ENCODE data around the gene NAA35.
"Not testable (repeated sequence)": the region's sequence is repeated elsewhere in the genome, so short reads cannot be mapped to it uniquely, and the experiment has no call there.

NAA35 gene

DNA sequence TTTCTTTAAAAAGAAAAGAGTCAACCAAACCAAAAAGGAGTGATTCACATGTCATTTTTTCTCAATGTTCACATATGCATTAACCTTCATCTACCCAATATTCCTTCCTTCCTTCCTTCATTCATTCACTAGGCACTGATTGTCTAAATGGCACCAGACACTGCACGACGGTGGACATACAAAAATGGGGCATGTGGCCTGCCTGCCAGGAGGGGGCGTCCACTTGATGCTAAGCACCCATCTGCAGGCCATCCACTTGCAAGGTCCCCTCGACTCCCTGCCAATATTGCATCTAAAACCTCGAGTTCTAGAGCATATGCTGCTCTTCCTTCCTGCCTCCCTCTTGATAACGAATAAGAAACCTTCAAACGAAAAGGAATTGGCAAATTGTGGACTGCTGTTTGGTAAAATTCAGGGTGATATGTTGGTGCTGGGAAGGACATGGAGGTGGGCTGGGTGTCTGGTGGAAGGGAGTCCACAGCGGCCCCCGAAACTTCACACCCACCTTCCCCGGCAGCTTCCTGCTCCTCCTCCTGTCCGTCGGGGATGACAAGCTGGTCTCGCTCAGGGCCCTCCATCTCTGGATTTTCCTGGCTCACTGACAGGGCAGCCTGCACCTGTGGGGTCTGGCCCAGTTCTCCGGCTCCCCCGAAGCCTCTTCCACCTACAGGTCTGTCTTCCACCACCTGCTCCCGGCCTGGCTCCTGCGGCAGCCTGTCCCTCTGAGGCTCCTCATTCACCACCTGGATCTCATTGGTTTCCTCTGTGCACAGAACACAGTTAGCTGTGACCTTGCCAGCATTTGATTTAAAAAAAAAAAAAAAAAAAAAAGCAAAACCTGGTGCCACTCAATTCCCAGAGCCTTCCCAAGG, 94.2 kb downstream of the NAA35 start:
- no peak for DNase-seq (ENCODE audit: low read depth in 2 of 2)

DNA sequence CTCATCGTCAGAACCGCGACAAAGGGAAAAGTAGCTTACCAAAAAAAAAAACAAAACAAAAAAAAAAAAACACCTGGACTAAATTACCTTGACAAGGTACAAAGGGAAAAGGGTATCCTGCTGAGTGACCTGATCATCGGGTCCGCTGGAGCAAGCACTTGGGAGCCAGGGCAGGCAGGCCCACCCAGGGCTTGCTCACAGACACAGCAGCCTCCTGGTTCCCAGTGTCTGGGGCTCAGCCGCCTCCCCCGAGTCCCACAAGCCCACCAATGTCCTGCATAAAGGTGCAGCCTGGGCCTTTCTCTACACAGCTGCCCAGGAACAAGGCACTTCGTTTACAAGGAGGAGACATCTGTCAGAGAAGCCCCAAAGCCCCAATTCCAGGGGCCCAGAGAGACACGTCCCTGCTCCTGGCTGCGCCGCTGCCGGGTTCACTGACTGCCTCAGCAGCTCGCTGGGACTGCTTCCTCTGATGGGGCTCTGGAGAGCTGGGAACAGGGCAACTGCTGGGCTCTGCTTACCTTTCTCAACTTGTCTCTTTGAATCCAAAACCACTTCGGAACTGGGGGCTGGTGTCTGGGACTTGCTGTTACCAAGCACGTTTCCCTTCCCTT, 95.0 kb downstream of the NAA35 start:
- no peak for DNase-seq (ENCODE audit: low read depth in 2 of 2)

DNA sequence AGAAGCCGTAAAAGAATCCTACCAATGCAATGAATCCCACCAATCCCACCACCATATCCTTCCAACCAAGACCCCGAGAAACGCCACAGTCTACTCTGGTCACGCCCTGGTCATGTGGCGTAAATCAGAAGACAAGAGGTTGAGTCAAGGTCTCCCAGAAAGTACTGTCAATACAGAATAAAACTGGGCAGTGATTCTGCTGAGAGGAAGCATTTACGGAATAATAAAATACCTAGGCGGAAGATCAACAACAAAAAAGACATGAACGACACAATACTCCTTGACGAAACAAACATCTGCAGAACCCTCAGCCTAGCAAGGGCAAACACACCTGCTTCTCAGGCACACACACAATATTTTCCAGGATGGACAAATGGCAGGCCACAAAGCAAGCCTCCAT, 95.6 kb downstream of the NAA35 start:
- DNase-seq (ENCODE audit: low read depth in 2 of 2) = no peak

DNA sequence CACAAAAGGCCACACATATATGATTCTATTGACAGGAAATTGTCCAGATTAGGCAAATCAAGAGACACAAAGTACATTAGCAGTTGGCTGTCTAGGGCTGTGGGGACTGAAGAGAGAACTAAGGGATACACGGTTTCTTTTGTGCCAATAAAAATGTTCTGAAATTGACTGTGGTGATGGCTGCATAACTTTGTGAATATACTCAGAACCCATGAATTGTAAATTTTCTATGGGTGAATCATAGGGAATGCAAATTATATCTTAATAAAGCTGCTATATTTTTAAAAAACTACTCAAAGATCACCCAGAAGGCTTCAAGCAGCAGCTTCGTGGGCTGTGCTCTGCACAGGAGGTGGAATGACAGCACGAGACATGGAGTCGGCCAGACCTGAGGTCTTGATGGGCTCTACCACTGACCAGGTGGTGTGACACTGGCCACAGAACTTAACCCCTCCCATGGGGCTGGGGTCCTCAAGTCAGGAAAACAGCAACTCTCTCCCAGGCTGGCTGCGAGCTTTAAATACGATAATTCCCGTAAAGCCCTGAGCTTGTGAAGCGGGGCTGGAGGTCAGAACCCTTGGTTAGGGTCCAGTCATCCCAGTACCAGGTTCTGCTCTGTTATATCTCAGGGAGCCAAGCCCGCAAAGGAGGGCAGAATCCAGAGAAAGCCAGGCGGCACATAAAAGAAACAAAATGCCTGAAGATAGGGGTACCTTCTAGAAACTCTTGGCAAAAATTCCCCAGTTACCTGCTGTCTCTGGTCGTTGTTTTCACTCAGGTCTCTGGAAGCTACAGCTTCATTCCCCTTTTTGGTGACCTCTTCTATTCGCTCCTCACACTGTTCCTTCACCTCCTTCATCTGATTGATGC, 99.3 kb downstream of the NAA35 start:
- no peak for DNase-seq (ENCODE audit: low read depth in 2 of 2)

DNA sequence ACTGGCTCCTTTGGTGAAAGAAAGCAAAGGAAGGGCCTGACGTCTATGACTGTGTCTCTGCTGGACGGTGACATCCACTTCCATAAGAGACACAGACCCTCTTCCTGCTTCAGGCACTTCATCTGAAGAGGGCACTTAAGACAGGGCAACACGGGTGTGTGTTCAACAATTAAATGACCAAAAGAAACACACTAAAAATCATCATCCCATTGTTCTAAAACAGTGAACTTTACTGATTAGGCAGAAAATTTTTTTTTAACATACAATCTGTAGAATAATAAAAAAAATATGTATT, 99.9 kb downstream of the NAA35 start:
- no peak for DNase-seq (ENCODE audit: low read depth in 2 of 2)

DNA sequence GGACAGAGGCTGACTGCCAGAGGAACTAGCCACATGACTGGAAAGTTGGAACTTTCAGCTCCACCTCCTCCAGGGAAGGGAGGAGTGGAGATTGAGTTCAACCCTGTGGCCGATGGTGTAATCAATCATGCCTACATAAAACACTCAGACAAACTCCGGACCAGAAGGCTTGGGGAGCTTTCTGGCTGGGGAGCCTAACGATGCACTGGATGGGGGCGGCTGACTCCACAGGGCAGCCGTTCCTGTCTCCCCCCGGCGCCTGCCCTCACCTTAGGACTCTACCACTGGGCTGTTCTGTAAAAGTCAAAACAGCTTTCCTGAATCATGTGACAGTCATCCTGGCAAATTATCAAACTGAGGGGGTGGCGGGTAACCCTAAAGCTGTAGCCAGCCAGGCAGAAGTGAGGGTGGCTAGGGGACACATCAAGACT, 100.4 kb downstream of the NAA35 start:
- no peak for DNase-seq (ENCODE audit: low read depth in 2 of 2)

DNA sequence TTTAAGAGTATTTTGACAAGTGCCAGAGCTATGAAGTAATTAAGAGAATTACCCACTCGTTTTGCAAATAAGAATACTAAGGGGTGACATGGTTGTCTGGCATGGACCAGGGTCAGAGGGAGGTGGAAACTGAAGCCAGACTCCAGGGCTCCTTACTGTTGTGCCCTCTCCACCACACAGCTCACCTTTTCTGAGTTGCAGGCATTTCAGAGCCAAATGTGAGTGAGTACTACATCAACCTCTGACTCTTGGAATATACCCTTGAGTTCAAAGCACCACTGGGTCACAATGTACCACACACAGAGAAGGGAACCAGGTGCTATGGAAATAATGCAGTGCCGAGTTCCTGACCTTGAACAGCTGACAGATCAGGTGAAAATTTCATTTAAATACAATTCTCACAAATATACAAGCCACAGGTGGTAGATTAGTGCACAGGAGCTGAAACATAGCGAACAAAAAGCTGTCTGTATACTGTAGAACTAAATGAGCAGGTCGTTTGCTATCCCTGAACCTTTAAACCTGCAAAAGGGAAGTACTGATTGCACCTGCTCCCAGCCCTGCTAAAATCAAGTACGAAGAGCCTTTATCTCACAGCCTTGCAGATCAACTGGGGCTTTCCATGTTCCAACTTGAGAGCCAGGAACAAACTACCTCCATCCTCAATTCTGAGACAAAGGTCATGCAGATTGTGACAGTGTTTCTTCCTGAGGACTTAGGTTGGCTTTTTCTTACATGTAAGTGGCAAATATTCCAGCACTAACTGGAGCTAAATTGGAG, 101.4 kb downstream of the NAA35 start:
- no peak for DNase-seq (ENCODE audit: low read depth in 2 of 2)

DNA sequence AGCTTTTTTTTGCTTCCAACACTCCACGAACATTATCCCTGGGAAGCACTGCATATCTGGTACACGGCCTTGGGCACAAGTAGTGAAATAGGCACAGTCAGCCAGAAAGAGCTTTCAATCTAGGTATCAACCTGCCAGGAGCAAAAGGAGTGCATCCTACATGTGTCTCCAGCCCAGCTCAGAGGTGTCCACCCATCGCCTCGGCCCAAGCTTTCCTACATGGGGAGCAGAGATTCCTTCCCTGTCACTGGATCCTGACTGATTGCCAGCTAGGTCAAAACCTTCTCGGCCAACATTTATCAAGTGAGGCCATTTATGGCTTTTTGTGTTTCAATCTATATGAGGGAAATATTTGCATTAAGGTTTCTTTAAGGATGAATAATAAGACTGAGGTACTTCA, 102.6 kb downstream of the NAA35 start:
- DNase-seq (ENCODE audit: low read depth in 2 of 2) = no peak

DNA sequence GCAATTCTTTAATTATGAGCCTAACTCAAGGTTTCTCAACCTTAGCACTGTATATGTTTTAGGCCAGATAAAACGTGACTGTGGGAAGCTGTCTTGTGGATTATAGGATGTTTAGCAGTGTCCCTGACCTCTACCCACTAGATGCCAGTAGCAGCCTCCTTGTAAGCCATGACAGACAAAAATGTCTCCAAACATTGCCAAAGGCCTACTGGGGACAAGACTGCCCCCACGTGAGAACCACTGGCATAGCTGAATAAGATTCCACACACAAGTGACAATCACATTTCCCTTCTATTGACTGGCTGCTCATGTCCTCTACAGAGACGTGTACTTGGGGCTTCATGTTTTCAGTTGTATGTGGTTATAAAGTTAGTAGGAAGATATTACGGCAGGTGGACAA, 103.1 kb downstream of the NAA35 start:
- DNase-seq (ENCODE audit: low read depth in 2 of 2) = no peak

DNA sequence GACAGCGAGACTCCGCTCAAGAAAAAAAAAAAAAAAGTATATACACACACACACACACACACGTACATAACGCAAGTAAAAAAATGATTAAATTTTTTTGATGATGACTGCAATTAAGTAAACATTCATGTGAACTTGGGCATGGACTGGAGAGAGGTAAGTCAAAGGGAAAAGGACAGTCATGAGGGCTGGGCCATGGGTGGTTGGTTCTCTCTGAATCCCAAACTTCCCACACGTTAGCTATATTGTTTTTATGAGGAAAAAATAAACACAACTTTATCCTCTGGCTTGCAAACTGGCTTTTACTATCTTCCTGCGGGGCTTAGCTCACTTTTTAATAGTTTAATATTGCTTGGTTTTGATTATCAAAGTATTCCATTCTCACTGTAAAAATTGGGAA, 104.7 kb downstream of the NAA35 start:
- DNase-seq (ENCODE audit: low read depth in 2 of 2) = no peak

DNA sequence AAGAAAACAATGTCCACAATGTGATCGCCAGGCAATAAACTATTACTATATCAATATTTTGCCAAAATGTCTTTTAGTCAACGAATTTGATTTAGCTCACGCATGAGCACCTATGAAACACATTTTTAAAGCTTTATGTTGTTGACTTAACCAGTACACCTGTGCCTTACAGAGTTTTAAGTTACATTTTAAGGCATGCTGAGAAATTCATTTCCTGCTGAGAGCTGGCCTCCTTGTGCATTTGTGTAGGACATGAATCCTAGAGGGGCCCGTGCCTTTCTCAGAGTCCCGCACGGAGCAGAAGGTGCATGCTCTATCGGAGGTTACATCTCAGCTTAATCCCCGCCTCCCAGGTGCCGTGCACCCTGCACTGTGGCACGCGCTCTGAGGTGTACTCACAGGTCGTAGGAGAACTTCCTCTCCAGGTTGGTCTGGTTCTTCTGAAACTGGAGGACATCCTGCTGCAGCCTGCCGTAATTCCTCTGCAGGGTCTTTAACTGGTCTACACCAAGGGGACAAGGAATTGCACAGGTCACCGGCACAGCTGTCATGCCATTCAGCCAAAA, 105.2 kb downstream of the NAA35 start:
- no peak for DNase-seq (ENCODE audit: low read depth in 2 of 2)

DNA sequence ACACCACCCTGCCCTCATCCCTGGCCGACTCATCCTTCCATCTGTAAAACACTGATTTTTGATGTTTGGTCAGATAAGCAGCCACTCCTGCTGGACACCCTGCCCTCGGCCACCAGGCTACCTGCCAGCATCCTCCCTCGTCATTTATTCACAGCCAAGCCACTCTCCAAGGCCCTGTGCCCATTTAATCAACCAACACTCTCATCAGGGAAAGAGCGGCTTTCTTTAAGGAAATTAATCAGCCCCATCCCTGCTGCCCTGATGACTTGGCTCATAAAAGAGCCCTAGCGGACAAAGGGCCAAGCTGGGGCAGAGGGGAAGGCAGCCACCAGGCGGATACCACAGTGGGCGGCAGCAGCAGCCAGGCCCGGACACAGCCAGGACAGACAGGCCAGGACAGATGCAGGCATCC, 106.0 kb downstream of the NAA35 start:
- DNase-seq (ENCODE audit: low read depth in 2 of 2) = no peak

DNA sequence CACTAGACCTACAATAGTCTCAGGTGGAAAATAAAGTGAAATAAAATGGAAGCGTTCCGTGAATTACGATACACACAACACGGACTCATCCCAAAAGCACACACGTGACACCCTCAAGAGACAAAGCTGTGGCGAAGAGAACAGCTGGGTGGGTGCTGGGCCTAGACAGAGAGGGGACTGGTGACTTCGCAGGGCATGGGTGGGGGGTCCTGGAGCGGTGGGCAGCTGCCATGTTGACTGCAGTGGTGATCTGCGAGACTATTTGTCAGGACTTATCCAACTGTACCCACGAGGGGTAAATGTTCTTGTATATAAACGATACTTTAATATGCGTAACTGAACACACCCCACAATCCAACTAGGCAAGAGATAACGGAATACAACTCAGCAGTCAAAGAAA, 106.4 kb downstream of the NAA35 start:
- no peak for DNase-seq (ENCODE audit: low read depth in 2 of 2)

DNA sequence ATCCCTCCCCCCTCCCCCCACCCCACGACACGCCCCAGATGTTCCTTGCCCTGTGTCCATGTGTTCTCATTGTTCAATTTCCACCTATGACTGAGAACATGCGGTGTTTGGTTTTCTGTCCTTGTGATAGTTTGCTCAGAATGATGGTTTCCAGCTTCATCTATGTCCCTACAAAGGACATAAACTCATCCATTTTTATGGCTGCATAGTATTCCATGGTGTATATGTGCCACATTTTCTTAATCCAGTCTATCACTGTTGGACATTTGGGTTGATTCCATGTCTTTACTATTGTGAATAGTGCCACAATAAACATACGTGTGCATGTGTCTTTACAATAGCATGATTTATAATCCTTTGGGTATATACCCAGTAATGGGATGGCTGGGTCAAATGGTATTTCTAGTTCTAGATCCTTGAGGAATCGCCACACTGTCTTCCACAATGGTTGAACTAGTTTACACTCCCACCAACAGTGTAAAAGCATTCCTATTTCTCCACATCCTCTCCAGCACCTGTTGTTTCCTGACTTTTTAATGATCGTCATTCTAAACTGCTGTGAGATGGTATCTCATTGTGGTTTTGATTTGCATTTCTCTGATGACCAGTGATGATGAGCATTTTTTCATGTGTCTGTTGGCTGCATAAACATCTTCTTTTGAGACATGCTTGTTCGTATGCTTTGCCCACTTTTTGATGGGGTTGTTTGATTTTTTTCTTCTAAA, 107.2 kb downstream of the NAA35 start:
- DNase-seq (ENCODE audit: low read depth in 2 of 2) = not testable (repeated sequence)

DNA sequence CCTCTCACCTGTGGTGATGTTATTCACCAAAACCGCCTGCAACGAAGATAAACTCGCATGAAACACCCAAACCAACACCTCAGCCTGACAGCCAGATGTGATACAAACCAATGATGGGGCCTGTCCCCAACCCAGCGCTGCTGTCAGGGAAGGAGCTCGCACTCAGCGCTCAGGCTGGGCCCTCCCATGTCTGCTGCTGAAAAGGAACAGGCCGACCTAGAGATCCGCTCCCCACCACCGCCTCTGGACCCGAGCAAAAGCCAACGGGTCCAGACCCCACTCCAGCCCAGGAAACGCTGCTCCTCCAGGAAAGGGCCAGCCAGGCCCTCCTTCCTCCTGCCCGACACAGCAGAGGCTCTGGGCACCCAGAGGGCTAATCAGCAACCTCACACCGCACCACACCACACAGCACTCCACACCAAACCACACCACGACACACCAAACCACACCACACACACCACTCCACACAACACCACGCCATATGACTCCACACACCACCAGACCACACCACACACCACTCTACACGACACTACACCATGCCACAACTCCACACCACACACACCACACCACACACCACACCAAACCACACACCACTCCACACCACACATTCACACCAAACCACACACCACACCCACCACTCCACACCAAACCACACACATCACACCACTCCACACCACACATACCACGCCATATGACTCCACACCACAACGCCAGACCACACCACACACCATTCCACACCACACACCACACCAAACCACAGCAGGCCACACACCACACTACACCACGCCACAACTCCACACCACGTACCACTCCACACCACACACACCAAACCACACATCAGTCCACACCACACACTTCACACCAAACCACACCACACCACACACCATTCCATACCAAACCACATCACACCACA, 111.9 kb downstream of the NAA35 start:
- no peak for DNase-seq (ENCODE audit: low read depth in 2 of 2)

DNA sequence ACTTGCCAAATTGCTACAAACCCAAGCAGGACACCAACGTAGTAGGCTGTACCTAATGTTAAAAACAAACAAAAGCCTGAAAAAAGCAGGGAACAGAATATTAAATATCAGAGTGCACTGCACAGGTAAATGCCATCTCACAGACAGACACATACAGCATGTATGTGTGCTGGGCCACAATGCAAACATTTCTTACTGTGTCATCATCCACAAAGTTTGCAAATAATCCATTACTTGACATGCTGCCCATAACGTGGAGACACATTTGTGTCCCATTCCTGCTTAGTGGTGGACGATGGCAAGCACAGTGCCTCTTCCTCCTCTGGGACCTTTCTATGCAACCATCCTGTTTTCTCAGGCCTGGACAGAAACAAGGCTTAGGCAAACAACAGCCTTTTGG, 113.7 kb downstream of the NAA35 start:
- DNase-seq (ENCODE audit: low read depth in 2 of 2) = no peak

DNA sequence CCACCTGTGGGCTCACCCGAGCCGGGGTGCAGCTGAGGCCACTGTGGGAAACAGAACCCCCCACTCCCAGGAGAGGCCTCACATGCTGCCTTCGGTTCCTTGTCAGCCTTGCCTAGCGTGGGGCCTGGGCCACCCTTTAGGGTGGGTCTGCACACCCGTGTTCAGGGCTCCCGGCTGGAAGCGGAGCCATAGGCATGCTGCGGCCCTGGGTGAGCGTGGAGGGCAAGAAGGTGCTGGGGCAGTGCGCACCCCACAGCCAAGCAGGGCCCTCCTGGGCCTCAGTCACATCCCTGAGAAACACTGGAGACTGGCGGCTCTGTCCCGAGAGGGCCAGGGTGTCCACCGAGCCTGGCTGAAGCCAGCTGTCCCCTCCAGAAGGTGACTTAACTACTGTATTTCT, 116.5 kb downstream of the NAA35 start:
- no peak for DNase-seq (ENCODE audit: low read depth in 2 of 2)

DNA sequence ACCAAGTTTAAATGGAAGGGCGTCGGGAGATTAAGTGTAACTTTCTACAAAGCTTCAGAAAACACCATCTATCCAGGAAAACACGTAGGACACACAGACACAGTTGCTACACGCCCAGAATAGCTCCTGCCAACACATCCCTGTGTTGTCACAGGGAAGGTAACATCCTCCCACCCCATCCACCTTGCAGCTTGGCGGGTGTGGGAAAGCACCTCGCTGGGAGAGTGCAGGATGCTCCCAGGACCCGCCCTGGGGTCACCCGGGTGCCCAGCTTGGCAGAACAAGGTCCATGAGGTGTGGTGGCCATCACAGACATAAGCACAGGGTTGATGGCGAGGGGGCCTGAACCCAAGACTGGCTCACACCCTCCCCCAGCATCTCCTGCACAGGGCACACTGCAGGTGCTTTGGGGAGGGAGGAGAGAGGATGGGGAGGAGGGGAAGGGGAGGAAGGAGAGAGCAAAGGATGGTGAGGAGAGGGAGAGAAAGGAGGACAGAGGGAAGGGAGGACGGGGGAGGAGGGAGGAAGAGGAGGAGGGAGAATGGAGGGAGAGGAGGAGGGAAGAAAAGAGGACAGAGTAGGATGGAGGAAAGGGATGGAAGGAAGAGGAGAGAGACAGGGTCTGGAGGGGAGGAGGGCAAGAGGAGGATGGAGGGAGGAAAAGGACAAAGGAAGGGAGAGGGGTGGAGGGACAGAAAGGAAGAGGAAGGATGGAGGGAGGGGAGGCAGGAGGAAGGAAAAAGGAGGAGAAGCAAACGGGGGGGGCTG, 121.2 kb downstream of the NAA35 start:
- DNase-seq (ENCODE audit: low read depth in 2 of 2) = no peak

All from activated CD8-positive, alpha-beta memory T cell treated with anti-CD3 and anti-CD28 coated beads for 4 hours (primary cell).